GM21723 (cell line): ENCODE measurements around the gene TINCR.

Source experiments
- ATAC-seq: cut with Tn5 transposase; IDR thresholded peaks from one replicate; pipeline ENCODE4 v1.9.1; 2021; ENCODE audit warnings: mild to moderate bottlenecking, moderate library complexity; ENCODE audit not compliant: unreplicated experiment

TINCR gene

GRCh38 chr19:5519076-5519475 lies 48.7 kb downstream of the TINCR start:
- ATAC-seq = no peak

GRCh38 chr19:5515737-5516136 lies 52.0 kb downstream of the TINCR start:
- no peak for ATAC-seq

- ATAC-seq = no peak
These were observed 53.8 kb downstream of the TINCR start for GRCh38 chr19:5514001-5514400.

DNA sequence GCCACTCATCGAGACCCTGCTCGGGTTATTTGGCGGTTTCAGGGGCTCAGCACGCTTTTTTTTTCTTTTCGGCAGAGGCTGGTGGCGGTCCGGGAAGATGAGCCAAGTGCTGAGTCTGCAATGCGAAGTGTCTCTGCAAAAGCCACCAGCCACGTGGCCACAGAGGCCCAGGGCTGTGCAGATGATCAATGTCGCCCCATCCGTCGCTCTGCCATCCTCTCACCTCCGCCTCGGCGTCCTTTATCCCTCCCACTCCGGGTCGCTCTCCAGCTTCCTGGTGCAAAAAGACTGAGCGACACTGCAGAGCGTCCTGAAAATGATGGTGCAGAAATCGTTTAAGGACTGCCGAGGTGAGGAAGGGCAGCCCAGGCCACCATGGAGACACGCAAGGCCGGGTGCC lies 55.0 kb downstream of the TINCR start:
- ATAC-seq = no peak
